NAMALWA (cell line): ENCODE measurements around the gene FHIT.

Experiments used
- DNase-seq: peaks from one replicate; pipeline ENCODE4 v3.0.0-alpha.2; 2015; ENCODE audit warnings: low spot score

The FHIT gene

DNA sequence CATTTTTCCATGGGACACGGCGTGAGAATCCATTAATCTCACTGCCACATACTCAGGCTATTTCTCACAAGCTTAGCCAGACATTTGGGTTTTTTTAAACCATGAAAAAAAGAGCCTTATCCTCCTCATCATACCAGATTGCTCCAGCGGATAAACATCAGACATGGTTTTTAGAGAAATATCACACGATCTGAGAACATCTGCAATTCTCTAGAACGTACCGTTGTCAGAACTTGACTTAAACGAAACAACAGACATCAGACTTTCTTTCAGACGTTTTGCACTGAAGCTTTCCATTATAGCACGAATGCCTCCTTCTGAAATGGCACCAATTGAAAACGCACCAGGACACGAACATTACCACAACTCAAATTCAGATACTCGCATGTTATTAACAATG, 1457.3 kb downstream of the FHIT start:
- no peak for DNase-seq

DNA sequence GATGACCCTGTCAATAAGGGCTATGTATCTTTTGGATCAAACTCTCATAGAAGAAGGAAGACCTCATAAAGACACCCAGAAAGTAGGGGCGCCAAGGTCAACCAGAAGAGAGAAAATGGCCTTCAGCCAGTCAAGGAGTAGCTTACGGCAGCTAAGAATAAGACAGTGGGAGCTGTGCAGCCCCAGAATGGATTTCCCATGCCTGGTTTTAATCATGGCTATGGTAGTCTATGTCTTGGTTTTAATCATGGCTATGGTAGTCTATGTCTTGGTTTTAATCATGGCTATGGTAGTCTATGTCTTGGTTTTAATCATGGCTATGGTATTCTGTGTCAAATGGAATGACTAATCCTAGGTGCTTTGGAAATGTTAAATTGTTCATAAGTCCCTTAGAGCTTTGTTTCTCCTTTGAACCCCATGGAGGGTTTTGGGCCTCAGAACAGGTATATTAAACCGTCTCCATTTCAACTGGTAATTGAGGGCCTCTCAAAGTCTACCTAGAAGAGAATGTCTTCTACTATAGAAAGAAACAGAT, 1459.4 kb downstream of the FHIT start:
- no peak for DNase-seq

DNA sequence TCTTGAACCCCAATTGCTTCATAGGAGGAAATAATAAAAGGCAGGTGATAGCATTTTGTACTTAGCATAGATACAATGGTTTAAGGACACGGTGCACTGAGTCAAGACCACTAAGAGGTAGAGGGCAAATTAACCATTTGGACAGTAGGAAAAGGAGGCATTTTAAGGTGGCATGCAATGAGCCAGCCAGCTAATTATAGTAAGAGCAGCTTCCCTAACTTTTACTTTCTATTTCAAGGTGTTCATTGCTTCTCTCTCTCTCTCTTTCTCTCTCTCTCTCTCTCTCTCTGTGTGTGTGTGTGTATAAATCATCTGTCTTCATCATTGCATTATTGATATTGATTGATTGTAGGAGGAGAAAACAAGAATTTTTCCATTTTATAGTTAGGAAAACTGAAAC, 1461.0 kb downstream of the FHIT start:
- no peak for DNase-seq

DNA sequence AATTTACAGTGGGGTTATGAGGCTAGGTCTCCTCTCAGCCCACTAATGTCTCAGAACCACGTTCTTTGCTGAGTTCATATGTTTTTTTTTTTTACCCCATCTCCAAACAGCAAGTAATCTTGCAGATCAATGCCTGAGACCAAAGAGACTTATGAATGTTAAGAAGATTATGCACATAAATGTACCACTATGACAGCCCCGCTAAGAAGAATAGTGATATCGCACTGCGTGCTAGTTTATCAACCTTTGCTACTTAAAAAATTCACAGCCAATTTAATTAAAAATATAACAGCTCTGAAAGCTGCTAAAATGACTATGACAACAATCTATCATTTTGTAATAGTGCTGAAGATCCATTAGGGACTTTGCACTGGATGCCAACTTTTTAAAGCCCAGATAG, 1462.5 kb downstream of the FHIT start:
- DNase-seq, result no peak

DNA sequence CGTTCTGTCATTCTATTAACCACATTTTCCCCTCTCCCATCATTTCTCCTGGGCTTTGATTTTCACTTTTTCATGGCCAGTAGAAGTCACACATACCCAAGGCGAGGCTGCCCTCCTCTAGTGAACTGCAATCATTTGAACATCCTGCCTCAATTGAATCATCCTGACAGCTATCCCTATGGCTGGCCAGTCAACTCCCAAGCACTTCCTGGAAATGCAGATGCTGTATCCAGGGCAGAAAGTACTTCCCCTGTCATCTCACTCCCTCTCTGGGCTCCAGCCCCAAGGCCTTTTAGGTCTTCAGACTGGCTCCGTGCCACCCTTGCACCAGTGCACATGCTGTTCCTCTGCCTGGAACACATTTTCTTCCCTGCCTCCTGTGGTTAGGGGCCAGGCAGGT, 1463.1 kb downstream of the FHIT start:
- DNase-seq, result no peak

DNA sequence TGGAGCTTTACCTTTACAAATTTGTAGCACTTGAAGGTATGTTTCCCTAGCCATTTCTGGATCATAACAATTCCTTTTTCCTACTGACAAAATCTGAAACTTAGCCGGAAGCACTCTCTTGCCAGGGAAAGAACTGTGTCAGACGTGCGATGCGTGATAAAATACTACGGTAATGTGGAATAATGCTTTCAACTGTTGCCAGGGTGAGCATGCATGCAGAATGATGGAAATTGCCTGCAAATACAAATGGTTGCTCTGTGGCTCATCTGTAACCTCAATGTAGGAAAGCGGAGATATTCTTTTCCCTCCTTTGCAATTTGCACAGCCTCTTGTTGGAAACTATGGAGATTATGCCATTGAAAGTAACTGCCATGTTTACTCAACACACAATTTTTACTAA, 1464.9 kb downstream of the FHIT start:
- no peak for DNase-seq

DNA sequence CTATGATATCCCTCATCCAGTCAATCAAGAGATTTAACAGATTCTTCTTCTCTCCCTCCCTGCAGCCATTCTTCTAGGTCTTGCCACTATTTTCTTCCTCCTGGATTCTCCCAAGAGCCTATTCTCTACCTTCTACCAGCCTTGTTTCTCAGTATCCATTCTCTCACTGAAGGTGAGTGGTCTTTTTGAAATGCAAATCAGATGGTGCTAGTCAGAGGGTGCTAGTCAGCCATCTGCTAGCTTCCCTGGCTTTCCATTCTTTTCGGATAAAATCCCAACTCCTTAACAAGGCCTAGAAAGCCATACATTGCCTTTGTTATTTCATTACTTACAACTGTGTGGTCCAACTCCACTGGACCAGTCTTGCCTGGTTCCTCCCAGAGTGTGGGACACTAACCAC, 1467.1 kb downstream of the FHIT start:
- DNase-seq, result no peak

DNA sequence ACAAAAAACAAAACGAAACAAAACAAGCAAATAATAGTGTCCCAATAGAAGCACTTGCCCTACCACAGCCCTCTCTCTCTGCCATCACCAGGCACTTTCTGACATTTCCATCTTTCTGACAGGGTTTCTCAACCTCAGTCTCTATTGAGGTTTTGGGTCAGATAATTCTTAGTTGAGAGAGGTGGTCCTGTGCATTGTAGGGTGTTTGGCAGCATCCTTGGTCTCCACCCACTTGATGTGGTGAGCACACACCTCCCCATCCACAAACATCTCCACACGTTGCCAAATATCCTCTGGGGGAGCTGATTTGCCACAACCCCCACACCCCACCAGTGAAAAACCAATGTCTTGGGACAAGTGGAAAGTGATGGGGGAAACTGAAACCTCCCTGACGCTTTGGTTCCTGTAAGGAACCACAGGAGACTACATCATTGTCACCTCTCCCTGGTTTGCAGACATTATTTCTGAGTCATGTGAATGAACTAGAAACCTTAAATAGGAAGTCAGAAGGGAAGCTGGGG, 1467.7 kb downstream of the FHIT start:
- no peak for DNase-seq

DNA sequence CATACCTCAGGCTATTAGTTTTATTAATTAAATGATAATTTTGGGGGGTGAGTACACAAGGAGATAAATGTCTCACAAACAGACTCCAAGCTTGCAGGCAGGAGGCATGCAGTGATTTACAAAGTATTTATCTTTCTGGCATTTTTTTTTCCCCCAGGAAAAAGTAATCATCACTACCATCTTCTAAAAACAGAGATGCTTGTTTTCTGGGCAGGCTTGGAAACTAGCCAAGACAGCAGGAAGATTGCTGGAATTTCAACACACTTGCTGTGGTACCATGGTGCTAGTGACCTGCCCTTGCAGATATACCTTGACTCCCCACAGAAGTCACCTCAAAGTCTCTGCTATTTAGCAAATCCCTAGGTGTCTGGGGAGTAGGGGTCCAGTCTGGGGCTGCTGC, 1468.6 kb downstream of the FHIT start:
- DNase-seq, result no peak

DNA sequence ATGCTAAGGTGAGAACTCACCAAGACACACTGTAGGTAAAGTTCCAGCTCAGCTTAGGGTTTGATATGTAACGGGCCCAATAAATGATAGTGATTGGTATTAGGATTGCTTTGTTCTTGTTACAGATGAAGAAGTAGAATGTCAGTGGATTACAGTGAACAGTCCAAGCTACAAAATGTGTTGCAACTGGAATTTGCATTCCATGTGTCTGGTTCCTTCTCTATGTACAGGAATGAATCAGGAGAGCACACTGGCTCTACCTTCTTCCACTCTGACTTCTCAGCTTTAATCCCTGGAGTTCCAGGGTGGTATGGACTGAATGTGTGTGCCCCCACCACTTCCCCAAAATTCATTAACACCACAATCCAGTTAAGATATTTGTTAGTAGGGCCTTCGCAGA, 1471.0 kb downstream of the FHIT start:
- no peak for DNase-seq

DNA sequence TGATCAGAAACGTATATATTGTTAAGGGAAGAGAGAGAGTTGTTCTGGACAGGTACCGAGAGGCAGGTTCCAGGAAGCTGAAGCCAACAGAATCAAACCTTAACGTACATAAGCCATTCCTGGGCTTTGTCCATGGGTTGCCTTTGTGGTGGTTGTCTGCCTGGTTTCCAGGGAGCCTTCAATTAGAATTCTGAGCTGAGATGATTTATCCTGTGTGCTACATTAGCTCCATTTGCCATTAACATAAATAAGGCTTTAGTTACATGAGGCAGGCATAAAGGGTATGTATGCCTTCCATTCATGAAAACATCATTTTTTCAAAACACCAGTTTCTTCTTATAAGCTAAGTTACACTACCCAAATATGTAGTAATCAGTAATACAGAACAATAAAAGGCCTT, 1472.0 kb downstream of the FHIT start:
- no peak for DNase-seq

DNA sequence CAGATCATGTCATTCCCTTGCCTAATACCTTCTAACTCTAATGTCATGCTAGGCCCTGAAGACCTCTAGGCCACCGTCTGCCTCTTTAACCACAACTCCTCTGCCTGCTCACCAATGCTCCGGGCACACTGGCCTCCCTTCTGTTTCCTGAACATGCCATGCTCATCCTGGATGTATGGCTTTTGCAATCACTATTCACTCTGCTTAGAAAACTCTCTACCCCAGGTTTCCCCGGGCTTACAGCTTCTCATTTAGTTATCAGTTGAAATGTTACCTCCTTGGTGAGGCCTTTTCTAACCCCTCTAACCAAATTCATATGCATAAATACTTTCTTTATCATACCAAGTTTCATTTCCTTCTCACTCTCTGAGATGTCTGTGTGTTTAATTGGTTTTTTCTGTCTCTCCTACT, 1473.6 kb downstream of the FHIT start:
- DNase-seq, result no peak

DNA sequence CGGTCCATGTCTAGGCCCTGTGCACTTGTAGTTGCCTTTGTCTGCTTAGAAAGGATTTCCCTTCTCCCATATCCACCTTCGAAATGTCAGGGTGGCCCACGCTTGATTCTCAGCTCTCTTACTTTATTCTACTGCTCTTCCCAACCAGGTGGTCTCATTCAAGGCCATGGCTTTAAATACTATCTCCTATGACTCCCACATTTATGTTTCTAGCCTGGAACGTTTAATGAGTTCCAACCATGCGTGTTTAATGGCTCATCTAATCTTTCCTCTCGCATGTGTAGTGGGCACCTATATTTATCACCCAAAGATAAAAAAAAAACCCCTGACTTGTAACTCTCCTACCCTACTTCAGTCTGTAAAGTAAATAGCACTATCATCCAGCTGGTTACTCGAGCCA, 1474.2 kb downstream of the FHIT start:
- no peak for DNase-seq

DNA sequence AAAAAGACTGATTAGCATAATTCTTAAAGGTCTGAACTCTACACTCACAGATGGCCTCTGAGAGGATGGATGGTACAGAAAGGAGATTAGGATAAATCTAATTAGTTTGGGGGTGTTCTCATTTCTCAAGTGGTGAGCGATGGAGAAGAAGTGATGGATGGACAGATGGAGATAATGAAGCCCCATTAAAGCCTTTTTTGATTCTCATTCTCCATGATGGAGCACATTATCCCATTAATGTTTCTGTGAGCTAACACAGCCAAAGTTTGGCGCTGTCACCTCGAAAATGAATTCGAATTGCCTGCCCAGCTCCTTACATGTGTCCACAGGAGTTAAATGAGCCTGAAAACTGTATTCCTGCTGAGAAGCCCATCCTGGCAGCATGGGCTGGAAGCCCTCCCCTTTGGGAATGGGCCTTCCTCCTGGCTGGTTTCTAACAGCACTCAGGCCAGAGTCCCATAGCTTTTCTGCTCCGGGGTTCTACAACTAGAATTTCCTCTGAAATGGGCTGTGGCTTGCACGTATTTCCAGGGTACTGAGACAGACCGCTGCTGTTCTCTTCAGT, 1475.4 kb downstream of the FHIT start:
- DNase-seq, result no peak

DNA sequence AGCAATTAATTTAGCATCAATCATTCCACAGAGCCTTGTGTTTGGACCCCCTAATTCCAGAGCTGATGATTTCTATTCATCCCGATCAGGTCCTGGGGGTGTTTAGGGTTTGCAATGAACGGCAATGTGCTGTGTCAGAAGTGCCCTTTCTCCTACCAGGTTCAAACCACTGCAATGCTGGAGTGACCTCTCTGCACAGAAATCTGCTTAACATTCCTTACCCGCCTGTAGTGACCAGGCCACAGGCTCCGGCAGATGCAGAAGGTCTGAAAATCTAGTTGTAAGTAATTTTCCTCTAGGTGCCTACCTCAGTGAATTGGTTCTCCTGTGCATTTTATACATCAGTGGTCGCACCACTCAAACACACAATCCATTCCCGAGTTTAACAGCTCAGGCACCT, 1476.1 kb downstream of the FHIT start:
- DNase-seq, result no peak

DNA sequence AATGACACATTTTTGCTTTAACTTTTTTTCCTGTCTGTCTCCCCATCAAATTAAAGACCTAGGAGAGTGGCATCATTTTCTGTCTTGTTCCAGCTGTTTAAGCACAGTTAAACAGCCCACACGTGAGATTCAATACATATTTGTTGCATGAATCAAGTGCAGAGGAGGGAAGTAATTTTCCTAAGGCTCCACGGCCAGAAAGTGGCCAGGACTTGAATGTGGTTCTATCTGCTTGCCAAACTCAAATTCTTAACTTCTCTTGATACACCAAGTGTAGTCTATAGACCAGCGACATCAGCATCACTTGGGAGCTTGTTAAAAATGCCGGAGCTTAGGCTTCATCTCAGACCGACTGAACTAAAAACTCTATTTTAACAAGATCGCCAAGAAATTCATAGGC, 1476.6 kb downstream of the FHIT start:
- no peak for DNase-seq

DNA sequence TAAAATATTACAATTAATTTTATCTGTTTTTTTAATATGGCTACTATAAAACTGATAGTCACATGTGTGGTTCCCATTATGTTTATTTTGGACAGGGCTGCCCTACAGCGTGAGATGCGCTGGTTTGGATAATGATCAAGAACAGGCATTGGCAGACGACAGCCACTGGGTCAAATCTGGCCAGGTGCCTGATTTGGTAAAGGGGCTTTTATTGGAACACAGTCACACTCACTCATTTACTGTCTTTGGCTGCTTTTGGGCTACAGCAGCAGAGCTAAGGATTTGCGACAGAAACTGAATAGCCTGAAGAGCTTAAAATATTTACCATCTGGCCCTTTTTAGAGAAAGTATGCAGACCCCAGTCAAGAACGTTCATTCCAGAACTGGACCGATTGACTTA, 1477.3 kb downstream of the FHIT start:
- DNase-seq, result no peak

DNA sequence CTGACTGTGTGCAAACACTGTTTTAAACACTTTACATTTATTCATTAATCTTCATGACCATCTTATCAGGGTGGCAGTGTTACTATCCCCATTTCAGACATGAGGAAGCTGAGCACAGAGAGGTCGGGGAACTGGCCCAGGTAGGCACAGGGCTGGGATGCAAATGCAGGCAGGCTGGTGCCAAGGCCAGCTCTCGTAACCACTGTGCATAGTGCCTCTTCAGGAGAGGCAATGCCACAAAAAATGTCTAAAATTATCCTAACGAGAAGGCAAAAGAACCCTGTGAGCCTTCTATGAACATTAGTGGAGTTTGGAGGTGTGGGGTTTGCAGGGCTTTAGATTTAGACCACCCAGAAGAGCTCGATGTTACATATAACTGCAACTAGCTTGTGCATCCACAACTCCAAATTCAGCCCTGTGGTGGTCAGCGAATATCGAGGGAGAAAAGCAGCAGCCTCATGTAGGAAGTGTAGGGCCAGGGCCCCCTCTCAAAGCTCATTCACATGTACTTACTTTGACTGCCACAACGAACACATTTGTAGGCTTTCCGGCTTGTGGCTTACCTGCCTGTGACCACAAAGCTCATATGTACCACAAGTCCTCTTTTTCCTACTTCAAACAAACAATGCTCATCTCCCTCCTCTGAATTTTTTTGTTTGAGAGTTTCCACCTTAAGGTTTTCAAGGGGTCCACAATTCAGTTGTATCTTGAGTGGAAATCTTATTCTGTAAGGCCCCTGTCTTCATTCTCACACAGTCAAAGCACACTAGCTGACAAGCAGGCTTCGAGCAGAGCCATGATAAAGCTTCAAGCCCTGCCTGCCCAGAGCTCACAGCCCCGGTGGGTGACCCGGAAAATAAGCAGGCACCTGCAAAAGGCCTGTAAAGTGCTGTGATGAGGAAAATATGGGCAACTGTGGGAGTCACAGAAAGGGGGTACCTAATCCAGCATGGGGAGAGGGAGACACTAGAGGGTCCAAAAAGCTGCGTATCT, 1478.5 kb downstream of the FHIT start:
- no peak for DNase-seq

DNA sequence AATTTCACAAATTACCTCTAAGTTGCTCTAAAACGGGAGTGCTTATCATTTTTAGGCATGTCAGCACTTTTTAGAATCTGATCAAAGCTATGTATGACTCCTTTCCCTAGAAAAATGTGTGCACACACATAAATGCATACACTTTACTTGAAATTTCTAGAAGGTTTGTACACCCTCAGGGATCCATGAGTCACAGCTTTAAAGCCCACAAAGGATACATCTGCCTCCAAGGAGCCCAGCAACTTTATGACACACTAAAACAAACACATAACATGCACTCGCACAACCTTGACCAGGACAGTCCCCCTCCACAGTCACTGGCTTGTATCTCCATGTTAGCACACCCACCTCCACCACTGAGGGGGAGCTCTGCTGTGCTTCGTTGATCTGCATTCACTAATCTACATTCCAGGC, 1479.5 kb downstream of the FHIT start:
- no peak for DNase-seq

DNA sequence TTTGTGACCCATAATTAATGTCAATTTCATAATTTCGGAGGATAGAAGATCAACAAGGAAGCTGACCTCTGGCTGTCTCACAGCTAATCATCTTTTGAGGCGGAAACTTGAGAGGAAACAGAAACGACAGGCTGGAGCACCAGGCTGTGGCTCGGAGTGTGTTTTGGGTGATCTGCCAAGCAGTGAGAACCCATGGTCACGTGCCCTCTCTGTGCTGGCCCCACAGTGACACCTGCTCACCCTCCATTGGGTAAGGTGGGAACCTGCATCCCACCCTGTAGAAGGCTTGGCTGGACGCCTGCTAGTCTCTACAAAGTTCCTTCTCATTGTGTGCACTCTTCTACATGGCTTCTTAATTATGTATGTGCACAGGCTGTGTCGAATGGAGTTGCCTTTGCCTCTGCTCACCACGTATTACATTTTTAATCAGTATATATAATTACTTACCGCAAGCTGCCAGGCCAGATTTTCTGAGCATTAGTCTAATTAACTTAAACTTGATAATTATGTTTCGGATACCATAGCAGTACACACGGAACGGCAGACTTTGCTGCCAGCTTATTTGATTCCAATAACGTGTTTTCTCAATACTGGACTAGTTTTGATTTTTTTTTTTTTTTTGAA, 1482.0 kb downstream of the FHIT start:
- no peak for DNase-seq

DNA sequence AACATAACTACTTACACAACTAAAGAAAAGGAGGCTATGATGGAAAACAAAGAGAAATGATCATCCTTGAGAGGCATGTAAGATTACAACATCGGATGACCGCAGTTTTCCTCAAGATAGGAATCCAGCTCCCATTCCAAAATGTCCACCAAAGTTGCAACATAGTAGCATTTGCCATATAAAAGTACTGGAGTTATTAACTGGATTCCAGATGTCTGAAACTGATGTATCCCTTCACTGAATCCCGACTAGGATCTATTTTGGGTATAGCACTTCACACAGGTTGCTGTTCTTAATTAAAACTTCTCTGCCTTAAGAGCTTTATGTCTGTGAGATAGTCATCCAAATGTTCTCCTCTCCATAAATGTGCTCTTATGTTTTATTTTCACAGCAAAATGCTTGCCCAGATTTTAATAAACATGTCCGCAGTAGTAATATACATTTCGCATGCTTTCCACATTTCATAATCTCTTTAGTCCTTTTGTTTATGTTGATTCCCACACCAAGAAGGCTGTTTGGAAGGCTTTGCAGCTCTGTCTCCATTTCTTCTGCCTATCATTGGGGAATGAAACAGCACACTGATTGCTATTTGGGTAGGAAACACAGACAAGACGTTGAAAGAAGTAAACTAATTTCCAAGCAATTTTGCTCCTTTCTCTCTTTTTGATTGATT, 1484.9 kb downstream of the FHIT start:
- DNase-seq, result no peak

DNA sequence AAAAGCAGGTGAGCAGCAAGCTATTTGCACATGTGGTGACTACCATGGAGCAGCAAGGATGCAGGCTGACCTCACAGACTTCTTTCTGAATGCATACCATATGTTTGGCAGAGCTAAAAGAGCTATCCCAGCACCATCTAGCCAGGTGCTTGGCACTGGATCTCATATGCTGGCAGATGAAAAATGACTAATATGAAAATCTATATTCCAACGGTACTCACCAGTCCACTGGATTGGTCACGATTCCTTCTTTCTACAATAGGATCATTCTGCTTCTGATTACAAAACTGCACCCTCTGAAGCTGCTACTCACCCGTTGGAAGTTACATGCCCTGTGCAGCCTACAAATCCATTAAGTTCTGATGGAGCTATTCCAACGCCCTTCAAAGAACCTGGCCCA, 1487.1 kb downstream of the FHIT start:
- no peak for DNase-seq
